AG04450 (cell line): ENCODE data around the gene EMSY. TPM values are rescaled to one million over a fixed set of nuclear protein-coding genes. Genes with fewer than 3 reads are reported as not detected.

Experiments
- CTCF ChIA-PET: fragments of 300-600, 350-600 bp; formaldehyde crosslinking; extraction: SDS; loops from one replicate; lab custom pipeline; 2022; ENCODE audit warnings: antibody characterized with exemption, inconsistent platforms; lab: Charles Lee
- POLR2A ChIA-PET: fragments of 350-600 bp; formaldehyde crosslinking; extraction: SDS; loops from one replicate; lab custom pipeline; 2021; ENCODE audit warnings: antibody characterized with exemption, inconsistent platforms; lab: Yijun Ruan, JAX
- DNase-seq: peaks from one replicate; pipeline ENCODE4 v3.0.0-alpha.2; 2011; ENCODE audit warnings: low read depth, low spot score
- H3K27ac ChIP-seq: one replicate; pipeline ENCODE4 v1.5.1; 2012; ENCODE audit warnings: low read depth, low read length, control low read depth
- H3K27me3 ChIP-seq: one replicate; pipeline ENCODE4 v1.6.0; 2012; ENCODE audit warnings: low read length; ENCODE audit not compliant: control insufficient read depth, insufficient read depth
- H3K4me3 ChIP-seq: 2 replicates; pipeline ENCODE4 v1.5.1; 2011; ENCODE audit warnings: mild to moderate bottlenecking, low read depth, low read length, control low read depth
- H3K9me3 ChIP-seq: 2 replicates; pipeline ENCODE4 v1.5.1; 2012; ENCODE audit warnings: low read length; ENCODE audit not compliant: control insufficient read depth, insufficient read depth
- CTCF ChIP-seq: IDR thresholded peaks from 2 replicates; pipeline ENCODE4 v1.5.1; 2011; ENCODE audit warnings: low read depth, low read length, control low read depth, inconsistent platforms
- polyA plus RNA-seq: library from polyadenylated mRNA; depleted of rRNA; stranded (reverse); fragments of >200 nt; gene quantifications from 2 replicates; pipeline ENCODE4 v1.2.3, GENCODE V29; 2011

The EMSY gene
- polyA plus RNA-seq, 1 experiment, result 18.6 TPM

- ChIA-PET POLR2A (no interaction called here), CTCF (interaction anchor here (0.8 to 1.0 kb wide), 2 partner anchors 10 to 171 kb away, joined by 3 to 4 read pairs; no protein-coding TSS in a partner anchor)
- Histone ChIP-seq H3K27ac (no peak overlapping the region), H3K9me3 (no peaks in the 10 kb centered on the region), H3K27me3 (no peaks in the 10 kb centered on the region), H3K4me3 (no peak overlapping the region)
- no peak for DNase-seq
- TF ChIP-seq CTCF, result peak; percentile 29; the same call in 1 of the 2 replicates
These were observed 106.6 kb downstream of the EMSY start for GRCh38 chr11:76551400-76551799.

GRCh38 chr11:76552987-76553386, 108.2 kb downstream of the EMSY start:
- H3K27ac ChIP-seq, result no peak overlapping the region
- no peaks in the 10 kb centered on the region for H3K9me3 ChIP-seq
- ChIA-PET POLR2A (no interaction called here), CTCF (interaction anchor here (0.8 kb wide), 1 partner anchor 20 kb away, joined by 3 read pairs; no protein-coding TSS in a partner anchor)
- TF ChIP-seq CTCF, result no peak
- no peak for DNase-seq
- H3K27me3 ChIP-seq, result no peaks in the 10 kb centered on the region
- no peak overlapping the region for H3K4me3 ChIP-seq

GRCh38 chr11:76553554-76554476, 109.0 kb downstream of the EMSY start:
- ChIA-PET CTCF (interaction anchor here (0.7 to 0.9 kb wide), 3 partner anchors 19 to 619 kb away, joined by 3 to 5 read pairs (median 3); no protein-coding TSS in a partner anchor), POLR2A (interaction anchor here (1.4 kb wide), 1 partner anchor 101 kb away, joined by 4 read pairs; no protein-coding TSS in a partner anchor)
- no peak overlapping the region for H3K27ac ChIP-seq
- no peak for TF ChIP-seq CTCF
- no peak for DNase-seq
- H3K27me3 ChIP-seq, result no peaks in the 10 kb centered on the region
- H3K9me3 ChIP-seq, result no peaks in the 10 kb centered on the region
- H3K4me3 ChIP-seq, result no peak overlapping the region

GRCh38 chr11:76554767-76555166, 109.9 kb downstream of the EMSY start:
- Histone ChIP-seq H3K27me3 (no peaks in the 10 kb centered on the region), H3K27ac (no peak overlapping the region), H3K4me3 (no peak overlapping the region), H3K9me3 (no peaks in the 10 kb centered on the region)
- CTCF ChIA-PET, result interaction anchor here (0.9 kb wide), 1 partner anchor 127 kb away, joined by 3 read pairs; no protein-coding TSS in a partner anchor
- POLR2A ChIA-PET, result interaction anchor here (1.4 kb wide), 1 partner anchor 100 kb away, joined by 4 read pairs; no protein-coding TSS in a partner anchor
- no peak for TF ChIP-seq CTCF
- DNase-seq, result no peak

GRCh38 chr11:76557466-76557865, 112.6 kb downstream of the EMSY start:
- POLR2A ChIA-PET, result no interaction called here
- H3K4me3 ChIP-seq, result no peak overlapping the region
- H3K27me3 ChIP-seq, result no peaks in the 10 kb centered on the region
- TF ChIP-seq CTCF, result no peak
- CTCF ChIA-PET, result no interaction called here
- H3K27ac ChIP-seq, result no peak overlapping the region
- no peak for DNase-seq
- H3K9me3 ChIP-seq, result no peaks in the 10 kb centered on the region
